K562 (cell line): ENCODE measurements around the gene FREM1. TPM values are rescaled to one million over a fixed set of nuclear protein-coding genes. Genes with fewer than 3 reads are reported as not detected.
A peak's percentile ranks its signal among the peaks of the same experiment; 100 is the strongest.

ENCODE experiments used
- DACH1 ChIP-seq: fragments of 450-650 bp; IDR thresholded peaks from 2 replicates; pipeline ENCODE4 v1.6.1; 2018; ENCODE audit not compliant: partially characterized antibody
- DDX20 ChIP-seq: fragments of 450-650 bp; IDR thresholded peaks from 2 replicates; pipeline ENCODE4 v1.6.1; 2016; ENCODE audit warnings: missing genetic modification characterization, low read depth, mild to moderate bottlenecking, missing compliant biosample characterization, moderate library complexity
- FOXM1 ChIP-seq, 2 experiments: fragments of 450-650 bp in 1 of 2; sonication (generic) in 1 of 2; formaldehyde crosslinking in 1 of 2; IDR thresholded peaks; 2 replicates each; pipeline versions ENCODE4 v1.6.1 to v1.9.0; 2017 to 2022; ENCODE audit warnings: low read depth in 2 of 2, mild to moderate bottlenecking in 2 of 2, missing genetic modification reagents in 1 of 2, moderate library complexity in 1 of 2
- HDAC3 ChIP-seq: fragments of 450-650 bp; IDR thresholded peaks from 2 replicates; pipeline ENCODE4 v1.6.1; 2018; ENCODE audit warnings: borderline replicate concordance, mild to moderate bottlenecking, moderate library complexity; ENCODE audit not compliant: partially characterized antibody
- HMGN3 ChIP-seq: IDR thresholded peaks from 2 replicates; pipeline ENCODE4 v1.6.1; 2011; ENCODE audit warnings: borderline replicate concordance, low read depth, mild to moderate bottlenecking, mixed read lengths, low read length; ENCODE audit not compliant: insufficient read length; ENCODE audit errors: extremely low read depth
- HNRNPH1 ChIP-seq: fragments of 200-400 bp; formaldehyde crosslinking; optimal IDR thresholded peaks from 2 replicates; pipeline ENCODE3; 2017; ENCODE audit warnings: low read depth, mild to moderate bottlenecking, low read length, moderate library complexity
- MTA2 ChIP-seq: fragments of 450-650 bp; IDR thresholded peaks from 2 replicates; pipeline ENCODE4 v1.6.1; 2016; ENCODE audit warnings: low read depth
- NELFE ChIP-seq: IDR thresholded peaks from 2 replicates; pipeline ENCODE4 v1.6.1; 2011; ENCODE audit warnings: mild to moderate bottlenecking; ENCODE audit not compliant: insufficient read depth, insufficient read length
- RB1 ChIP-seq: fragments of 450-650 bp; IDR thresholded peaks from 2 replicates; pipeline ENCODE4 v1.6.1; 2017; ENCODE audit warnings: low read depth, mild to moderate bottlenecking
- SMAD1 ChIP-seq: fragments of 150-350 bp; IDR thresholded peaks from 2 replicates; pipeline ENCODE4 v1.6.1; 2014; ENCODE audit warnings: low read length, low read depth; ENCODE audit not compliant: partially characterized antibody
- SMARCA4 ChIP-seq: fragments of 450-650 bp; IDR thresholded peaks from 2 replicates; pipeline ENCODE4 v1.6.1; 2016
- SOX6 ChIP-seq: fragments of 450-650 bp; IDR thresholded peaks from 2 replicates; pipeline ENCODE4 v1.6.1; 2014; ENCODE audit warnings: mild to moderate bottlenecking
- STAT5A ChIP-seq: IDR thresholded peaks from 2 replicates; pipeline ENCODE4 v1.6.1; 2012; ENCODE audit warnings: low read length, inconsistent platforms, borderline replicate concordance
- SUPT5H ChIP-seq: fragments of 450-650 bp; IDR thresholded peaks from 2 replicates; pipeline ENCODE4 v1.6.1; 2016
- TCF3 ChIP-seq: sonication (generic); formaldehyde crosslinking; IDR thresholded peaks from 2 replicates; pipeline ENCODE4 v1.4.0; 2020; ENCODE audit warnings: mild to moderate bottlenecking, missing genetic modification reagents
- TCF7 ChIP-seq: sonication (generic); IDR thresholded peaks from 2 replicates; pipeline ENCODE4 v1.6.1; 2016; ENCODE audit warnings: antibody characterized with exemption, borderline replicate concordance
- ZFP36 ChIP-seq: fragments of 150-350 bp; IDR thresholded peaks from 2 replicates; pipeline ENCODE4 v1.6.1; 2018; ENCODE audit warnings: low read length, low read depth; ENCODE audit not compliant: partially characterized antibody
- polyA plus RNA-seq, 8 experiments: library from polyadenylated mRNA; depleted of rRNA in 4 of 8; stranded (reverse) in 5 of 8; unstranded in 3 of 8; fragments of >200 nt; fragmentation: Nextera tagmentation in 2 of 8; fragmentation: Illumina TruSeq in 1 of 8; extraction: Ambion mirVana in 2 of 8; extraction: Trizol in 1 of 8; gene quantifications; 2 replicates each; pipeline versions ENCODE4 v1.2.1 to v1.2.3, GENCODE V29; 2011 to 2014; ENCODE audit warnings: inconsistent platforms in 1 of 8, missing spikeins in 1 of 8
- total RNA-seq, 7 experiments: library from RNA; depleted of rRNA in 6 of 7; stranded (reverse); fragments of >200 nt in 6 of 7; fragmentation: Illumina TruSeq in 2 of 7; extraction: Trizol in 2 of 7; gene quantifications; 2 replicates each; pipeline versions ENCODE4 v1.2.1 to v1.2.3, GENCODE V29; 2011 to 2021; ENCODE audit warnings: low replicate concordance in 1 of 7
- TF ChIP-seq, protein P1 (sequence below): fragments of 200-600 bp; sonication (generic); IDR thresholded peaks from one replicate; pipeline ENCODE4 v1.6.1; 2012; ENCODE audit warnings: mild to moderate bottlenecking, low read depth, low read length, inconsistent platforms

The FREM1 gene
- total and polyA plus RNA-seq, 9 of the 15 experiments (the other 6 are each of a cell fraction or from before 2014, with no cell fraction given): 0.03 to 0.24 (median 0.13) TPM; not detected in 2

DNA sequence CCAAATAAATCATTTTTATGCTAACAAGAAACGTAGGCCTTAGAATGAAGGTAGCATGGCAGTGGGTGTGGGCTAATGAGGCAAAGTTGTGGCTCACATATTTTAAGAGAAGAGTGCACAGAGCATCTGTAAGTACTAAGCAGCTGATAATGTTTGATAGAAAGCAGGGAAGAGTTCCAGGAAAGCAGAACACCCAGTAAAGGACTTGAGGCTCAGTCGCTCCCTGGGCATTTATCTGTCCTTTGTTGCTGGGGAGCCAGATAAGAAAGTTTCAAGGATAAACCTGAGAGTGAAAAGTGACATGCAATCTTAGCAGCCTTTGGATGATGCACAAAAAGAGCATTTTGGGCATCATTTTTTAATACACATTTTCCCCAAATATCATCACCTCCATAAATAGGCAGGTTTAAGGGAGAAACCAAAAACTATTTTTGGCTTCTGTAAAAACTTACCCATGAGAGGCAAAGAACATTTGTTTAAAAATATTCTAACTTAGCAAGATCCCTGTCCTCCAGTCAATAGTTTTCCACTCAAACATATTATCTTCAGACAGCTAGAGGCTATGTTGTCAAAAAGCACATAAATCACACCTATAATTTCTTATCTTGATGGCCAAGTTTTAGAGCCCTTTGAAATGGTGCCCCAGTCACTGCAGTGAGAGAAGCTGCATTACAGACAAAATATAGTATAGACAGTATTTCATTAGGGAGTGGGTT lies 3.4 kb downstream of the FREM1 start (continued):
- TF ChIP-seq HDAC3 (no peak), DACH1 (no peak), MTA2 (0 out of 2 replicates have a peak, but pooled peaks have one; percentile 14), SOX6 (peak; percentile 72), DDX20 (tag) (no peak), RB1 (no peak), SMAD1 (no peak), ZFP36 (no peak), SUPT5H (no peak), FOXM1 (IDR thresholded peaks at IDR 0.05; ENCODE audit: low read depth) (peak; percentile 39; the same call in 1 of the 2 replicates), FOXM1 (CRISPR knock-in tag; IDR thresholded peaks at IDR 0.05; ENCODE audit: low read depth) (no peak), STAT5A (peak; percentile 43), SMARCA4 (peak; percentile 56), HMGN3 (no peak), NELFE (no peak), TCF7 (no peak), HNRNPH1 (no peak), TCF3 (peak; percentile 54)
- TF ChIP-seq, protein P1, sequence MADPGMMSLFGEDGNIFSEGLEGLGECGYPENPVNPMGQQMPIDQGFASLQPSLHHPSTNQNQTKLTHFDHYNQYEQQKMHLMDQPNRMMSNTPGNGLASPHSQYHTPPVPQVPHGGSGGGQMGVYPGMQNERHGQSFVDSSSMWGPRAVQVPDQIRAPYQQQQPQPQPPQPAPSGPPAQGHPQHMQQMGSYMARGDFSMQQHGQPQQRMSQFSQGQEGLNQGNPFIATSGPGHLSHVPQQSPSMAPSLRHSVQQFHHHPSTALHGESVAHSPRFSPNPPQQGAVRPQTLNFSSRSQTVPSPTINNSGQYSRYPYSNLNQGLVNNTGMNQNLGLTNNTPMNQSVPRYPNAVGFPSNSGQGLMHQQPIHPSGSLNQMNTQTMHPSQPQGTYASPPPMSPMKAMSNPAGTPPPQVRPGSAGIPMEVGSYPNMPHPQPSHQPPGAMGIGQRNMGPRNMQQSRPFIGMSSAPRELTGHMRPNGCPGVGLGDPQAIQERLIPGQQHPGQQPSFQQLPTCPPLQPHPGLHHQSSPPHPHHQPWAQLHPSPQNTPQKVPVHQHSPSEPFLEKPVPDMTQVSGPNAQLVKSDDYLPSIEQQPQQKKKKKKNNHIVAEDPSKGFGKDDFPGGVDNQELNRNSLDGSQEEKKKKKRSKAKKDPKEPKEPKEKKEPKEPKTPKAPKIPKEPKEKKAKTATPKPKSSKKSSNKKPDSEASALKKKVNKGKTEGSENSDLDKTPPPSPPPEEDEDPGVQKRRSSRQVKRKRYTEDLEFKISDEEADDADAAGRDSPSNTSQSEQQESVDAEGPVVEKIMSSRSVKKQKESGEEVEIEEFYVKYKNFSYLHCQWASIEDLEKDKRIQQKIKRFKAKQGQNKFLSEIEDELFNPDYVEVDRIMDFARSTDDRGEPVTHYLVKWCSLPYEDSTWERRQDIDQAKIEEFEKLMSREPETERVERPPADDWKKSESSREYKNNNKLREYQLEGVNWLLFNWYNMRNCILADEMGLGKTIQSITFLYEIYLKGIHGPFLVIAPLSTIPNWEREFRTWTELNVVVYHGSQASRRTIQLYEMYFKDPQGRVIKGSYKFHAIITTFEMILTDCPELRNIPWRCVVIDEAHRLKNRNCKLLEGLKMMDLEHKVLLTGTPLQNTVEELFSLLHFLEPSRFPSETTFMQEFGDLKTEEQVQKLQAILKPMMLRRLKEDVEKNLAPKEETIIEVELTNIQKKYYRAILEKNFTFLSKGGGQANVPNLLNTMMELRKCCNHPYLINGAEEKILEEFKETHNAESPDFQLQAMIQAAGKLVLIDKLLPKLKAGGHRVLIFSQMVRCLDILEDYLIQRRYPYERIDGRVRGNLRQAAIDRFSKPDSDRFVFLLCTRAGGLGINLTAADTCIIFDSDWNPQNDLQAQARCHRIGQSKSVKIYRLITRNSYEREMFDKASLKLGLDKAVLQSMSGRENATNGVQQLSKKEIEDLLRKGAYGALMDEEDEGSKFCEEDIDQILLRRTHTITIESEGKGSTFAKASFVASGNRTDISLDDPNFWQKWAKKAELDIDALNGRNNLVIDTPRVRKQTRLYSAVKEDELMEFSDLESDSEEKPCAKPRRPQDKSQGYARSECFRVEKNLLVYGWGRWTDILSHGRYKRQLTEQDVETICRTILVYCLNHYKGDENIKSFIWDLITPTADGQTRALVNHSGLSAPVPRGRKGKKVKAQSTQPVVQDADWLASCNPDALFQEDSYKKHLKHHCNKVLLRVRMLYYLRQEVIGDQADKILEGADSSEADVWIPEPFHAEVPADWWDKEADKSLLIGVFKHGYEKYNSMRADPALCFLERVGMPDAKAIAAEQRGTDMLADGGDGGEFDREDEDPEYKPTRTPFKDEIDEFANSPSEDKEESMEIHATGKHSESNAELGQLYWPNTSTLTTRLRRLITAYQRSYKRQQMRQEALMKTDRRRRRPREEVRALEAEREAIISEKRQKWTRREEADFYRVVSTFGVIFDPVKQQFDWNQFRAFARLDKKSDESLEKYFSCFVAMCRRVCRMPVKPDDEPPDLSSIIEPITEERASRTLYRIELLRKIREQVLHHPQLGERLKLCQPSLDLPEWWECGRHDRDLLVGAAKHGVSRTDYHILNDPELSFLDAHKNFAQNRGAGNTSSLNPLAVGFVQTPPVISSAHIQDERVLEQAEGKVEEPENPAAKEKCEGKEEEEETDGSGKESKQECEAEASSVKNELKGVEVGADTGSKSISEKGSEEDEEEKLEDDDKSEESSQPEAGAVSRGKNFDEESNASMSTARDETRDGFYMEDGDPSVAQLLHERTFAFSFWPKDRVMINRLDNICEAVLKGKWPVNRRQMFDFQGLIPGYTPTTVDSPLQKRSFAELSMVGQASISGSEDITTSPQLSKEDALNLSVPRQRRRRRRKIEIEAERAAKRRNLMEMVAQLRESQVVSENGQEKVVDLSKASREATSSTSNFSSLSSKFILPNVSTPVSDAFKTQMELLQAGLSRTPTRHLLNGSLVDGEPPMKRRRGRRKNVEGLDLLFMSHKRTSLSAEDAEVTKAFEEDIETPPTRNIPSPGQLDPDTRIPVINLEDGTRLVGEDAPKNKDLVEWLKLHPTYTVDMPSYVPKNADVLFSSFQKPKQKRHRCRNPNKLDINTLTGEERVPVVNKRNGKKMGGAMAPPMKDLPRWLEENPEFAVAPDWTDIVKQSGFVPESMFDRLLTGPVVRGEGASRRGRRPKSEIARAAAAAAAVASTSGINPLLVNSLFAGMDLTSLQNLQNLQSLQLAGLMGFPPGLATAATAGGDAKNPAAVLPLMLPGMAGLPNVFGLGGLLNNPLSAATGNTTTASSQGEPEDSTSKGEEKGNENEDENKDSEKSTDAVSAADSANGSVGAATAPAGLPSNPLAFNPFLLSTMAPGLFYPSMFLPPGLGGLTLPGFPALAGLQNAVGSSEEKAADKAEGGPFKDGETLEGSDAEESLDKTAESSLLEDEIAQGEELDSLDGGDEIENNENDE: no peak
